Large intestine (tissue), 3 donors: ENCODE results near the gene MEOX2. TPM values are rescaled to one million over a fixed set of nuclear protein-coding genes. Genes with fewer than 3 reads are reported as not detected.

ENCODE experiments used
- DNase-seq, 2 donors: peaks; one replicate each; pipeline versions ENCODE4 v3.0.0 to v3.0.0-alpha.2; 2013
- H3K27ac ChIP-seq: one replicate; pipeline ENCODE4 v1.5.1; 2013; ENCODE audit warnings: low read length
- H3K27me3 ChIP-seq: 2 replicates; pipeline ENCODE4 v1.6.1; 2013; ENCODE audit warnings: low read length; ENCODE audit not compliant: control insufficient read depth, insufficient read depth
- H3K36me3 ChIP-seq: 2 replicates; pipeline ENCODE4 v1.6.1; 2013; ENCODE audit warnings: low read length; ENCODE audit not compliant: control insufficient read depth, insufficient read depth
- H3K4me1 ChIP-seq: one replicate; pipeline ENCODE4 v1.6.1; 2013; ENCODE audit warnings: low read length; ENCODE audit not compliant: control insufficient read depth, insufficient read depth
- H3K4me3 ChIP-seq: one replicate; pipeline ENCODE4 v1.5.1; 2013; ENCODE audit warnings: low read length
- H3K9me3 ChIP-seq: one replicate; pipeline ENCODE4 v1.6.1; 2013; ENCODE audit warnings: mild to moderate bottlenecking, low read depth, low read length, moderate library complexity; ENCODE audit not compliant: control insufficient read depth
- WGBS: methylation state at CpG from one replicate; pipeline ENCODE4 v1.1.5; 2013; ENCODE audit warnings: low lambda C conversion rate; ENCODE audit not compliant: insufficient coverage; 5-methylcytosine and 5-hydroxymethylcytosine counted together
- polyA plus RNA-seq: library from polyadenylated mRNA; unstranded; fragments of 120-200 nt; gene quantifications from one replicate; pipeline ENCODE4 v1.2.1, GENCODE V29; 2013

Gene MEOX2
- polyA plus RNA-seq, 1 donor: 3.3 TPM

DNA sequence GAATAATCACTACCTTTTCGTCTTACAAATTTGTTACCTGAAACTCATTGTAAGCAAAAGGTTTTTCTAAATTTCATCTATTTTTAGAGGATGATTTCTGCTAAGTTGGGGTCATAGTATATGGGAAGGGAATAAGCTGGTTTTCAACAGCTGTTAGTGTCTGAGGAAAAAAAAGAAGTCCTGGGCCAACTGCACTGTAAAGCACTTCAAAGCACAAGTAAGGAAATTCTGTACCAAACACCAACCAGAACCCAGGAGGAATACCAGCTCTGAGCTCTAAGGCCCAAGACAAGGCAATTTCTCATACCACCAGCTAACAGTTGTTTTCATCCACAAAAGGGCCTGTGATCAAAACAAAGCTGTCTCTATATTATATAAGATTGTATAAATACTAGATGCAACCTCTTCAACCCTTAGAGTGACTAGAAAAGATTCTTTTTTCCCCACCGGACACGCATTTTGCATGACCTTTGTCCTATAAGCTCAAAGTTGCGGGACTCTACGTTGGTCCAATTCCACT lies 6.1 kb upstream of the MEOX2 start:
- Histone ChIP-seq H3K9me3 (no peaks in the 10 kb centered on the region), H3K36me3 (no peaks in the 10 kb centered on the region)
- WGBS: 100% methylated on average over 1 of the region's 5 CpGs

DNA sequence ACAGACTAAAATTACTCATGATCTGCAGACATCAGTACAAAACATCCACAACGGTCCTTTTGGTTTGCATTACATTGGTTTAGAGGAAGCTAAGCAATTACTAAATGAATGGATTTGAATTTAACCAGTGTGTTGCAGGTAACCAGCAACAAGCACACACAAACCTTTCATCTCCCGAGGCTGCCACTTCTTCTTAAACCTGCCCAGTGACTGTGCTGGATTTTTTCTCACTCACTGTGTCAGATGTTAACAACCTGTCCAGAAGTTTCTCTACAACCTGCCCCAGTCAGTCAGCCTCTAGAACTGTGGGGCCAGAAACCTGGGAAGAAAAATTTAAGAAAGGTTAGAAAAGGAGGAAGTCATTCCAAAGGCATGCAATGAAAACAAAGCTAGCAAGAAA lies 2.4 kb upstream of the MEOX2 start:
- H3K27me3 ChIP-seq: peaks cover 50% of the 10 kb centered on the region
- no CpG with 5 or more reads among the region's 2 CpGs for WGBS
- peak in 1 of 2 donors; percentile 4 for DNase-seq
- H3K27ac ChIP-seq: no peak overlapping the region
- no peak overlapping the region for H3K4me3 ChIP-seq
- no peaks in the 10 kb centered on the region for H3K9me3 ChIP-seq
- H3K4me1 ChIP-seq: peaks cover 19% of the 10 kb centered on the region
- no peaks in the 10 kb centered on the region for H3K36me3 ChIP-seq

More for the DNA sequence above, 6.1 kb upstream of the MEOX2 start:
- Histone ChIP-seq H3K4me3 (no peak overlapping the region), H3K27ac (no peak overlapping the region), H3K27me3 (peaks cover 15% of the 10 kb centered on the region), H3K4me1 (no peaks in the 10 kb centered on the region)
- DNase-seq: no peak

DNA sequence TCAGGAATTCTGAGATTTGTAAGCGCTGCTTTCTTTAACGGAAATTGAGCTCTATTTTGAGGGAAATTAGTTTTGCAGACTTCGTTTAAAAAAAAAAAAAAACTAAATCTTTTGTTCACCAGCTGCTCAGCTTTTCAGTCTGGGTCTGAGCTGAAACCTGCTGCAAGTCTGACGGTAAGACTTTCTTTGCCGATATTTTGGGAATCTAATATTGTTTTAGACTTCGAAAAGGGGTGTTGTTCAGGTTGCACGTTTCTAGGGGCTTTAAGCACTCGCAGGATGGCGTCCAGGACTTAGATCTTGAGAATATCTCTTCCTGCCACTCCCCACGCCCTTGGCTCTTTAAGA lies 1.8 kb upstream of the MEOX2 start:
- H3K9me3 ChIP-seq: no peaks in the 10 kb centered on the region
- no peak overlapping the region for H3K27ac ChIP-seq
- WGBS: 0% methylated on average over 1 of the region's 10 CpGs
- no peaks in the 10 kb centered on the region for H3K36me3 ChIP-seq
- peaks cover 19% of the 10 kb centered on the region for H3K4me1 ChIP-seq
- no peak for DNase-seq
- H3K4me3 ChIP-seq: no peak overlapping the region
- peaks cover 50% of the 10 kb centered on the region for H3K27me3 ChIP-seq

DNA sequence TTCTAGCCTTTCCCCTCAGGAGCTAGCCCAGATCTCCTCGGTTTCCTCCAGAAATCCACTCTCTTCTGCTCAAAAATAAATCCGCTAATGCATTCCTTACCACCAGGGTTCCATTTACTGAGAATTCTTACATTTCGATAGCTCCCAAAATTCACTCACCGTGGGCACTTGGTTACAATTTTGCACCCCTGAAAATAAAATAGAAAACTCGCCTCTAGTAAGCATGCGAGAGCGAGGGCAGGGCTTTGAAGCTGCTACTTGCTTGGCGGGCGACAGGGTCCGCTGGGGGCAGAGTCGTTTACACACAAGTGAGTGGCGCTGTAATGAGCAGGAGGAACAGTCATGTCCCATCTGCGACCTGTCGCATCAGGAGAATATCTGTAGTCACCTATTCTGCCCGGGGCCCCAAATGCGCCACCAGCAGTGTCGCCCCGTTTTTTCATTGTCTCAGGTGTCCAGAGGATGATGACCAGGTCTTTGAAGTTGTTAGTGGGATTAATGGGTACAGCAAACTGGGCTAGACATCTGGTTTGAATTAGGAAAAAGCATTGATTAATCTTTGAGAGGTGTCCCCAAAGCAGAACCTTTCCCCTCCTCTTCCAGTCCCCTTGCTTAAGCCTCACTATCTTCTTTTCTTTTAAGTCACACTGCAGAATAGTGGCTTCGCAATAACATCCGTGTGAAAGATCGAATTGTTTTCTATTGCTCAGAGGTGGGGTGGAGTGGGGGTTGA lies 1.2 kb upstream of the MEOX2 start:
- H3K4me1 ChIP-seq: peaks cover 19% of the 10 kb centered on the region
- H3K27me3 ChIP-seq: peaks cover 50% of the 10 kb centered on the region
- DNase-seq: peak in 1 of 2 donors; percentile 28
- peak overlapping the region; percentile 34 for H3K4me3 ChIP-seq
- H3K9me3 ChIP-seq: no peaks in the 10 kb centered on the region
- 6% methylated on average over 3 of the region's 21 CpGs for WGBS
- no peak overlapping the region for H3K27ac ChIP-seq
- H3K36me3 ChIP-seq: no peaks in the 10 kb centered on the region

DNA sequence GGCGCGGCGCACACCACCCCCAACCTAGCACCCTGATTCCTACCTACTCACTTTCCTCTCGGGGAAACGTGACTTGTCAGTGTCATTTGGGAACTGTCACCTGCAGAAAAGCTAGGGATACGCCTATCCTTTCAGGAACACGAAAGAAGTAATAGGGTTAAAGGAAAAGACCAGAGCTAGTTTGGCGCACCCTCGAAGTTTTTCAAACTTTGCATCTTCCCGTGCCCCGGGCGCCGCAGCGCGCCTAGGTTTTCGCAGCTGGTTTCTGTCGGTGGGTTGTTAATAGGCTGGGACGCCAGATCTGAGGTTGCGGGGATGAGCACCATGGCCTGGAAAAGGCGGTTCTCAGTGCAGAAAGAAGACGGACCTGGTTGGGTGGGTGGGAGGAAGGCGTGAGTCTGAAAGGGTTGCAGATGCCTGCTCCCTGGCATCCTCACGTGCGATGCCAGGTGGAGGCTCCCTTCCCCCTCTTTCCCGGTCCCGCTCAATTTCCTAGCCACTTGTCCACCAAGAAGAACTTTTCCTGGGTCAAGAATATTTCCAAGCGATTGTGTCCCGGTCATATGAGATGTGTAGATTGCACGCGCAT lies 568 bp upstream of the MEOX2 start:
- peaks cover 19% of the 10 kb centered on the region for H3K4me1 ChIP-seq
- DNase-seq: peak in 1 of 2 donors; percentile 16
- H3K27me3 ChIP-seq: peaks cover 53% of the 10 kb centered on the region
- no peaks in the 10 kb centered on the region for H3K36me3 ChIP-seq
- H3K9me3 ChIP-seq: no peaks in the 10 kb centered on the region
- H3K4me3 ChIP-seq: peak overlapping the region; percentile 34
- WGBS: no CpG with 5 or more reads among the region's 30 CpGs
- no peak overlapping the region for H3K27ac ChIP-seq

DNA sequence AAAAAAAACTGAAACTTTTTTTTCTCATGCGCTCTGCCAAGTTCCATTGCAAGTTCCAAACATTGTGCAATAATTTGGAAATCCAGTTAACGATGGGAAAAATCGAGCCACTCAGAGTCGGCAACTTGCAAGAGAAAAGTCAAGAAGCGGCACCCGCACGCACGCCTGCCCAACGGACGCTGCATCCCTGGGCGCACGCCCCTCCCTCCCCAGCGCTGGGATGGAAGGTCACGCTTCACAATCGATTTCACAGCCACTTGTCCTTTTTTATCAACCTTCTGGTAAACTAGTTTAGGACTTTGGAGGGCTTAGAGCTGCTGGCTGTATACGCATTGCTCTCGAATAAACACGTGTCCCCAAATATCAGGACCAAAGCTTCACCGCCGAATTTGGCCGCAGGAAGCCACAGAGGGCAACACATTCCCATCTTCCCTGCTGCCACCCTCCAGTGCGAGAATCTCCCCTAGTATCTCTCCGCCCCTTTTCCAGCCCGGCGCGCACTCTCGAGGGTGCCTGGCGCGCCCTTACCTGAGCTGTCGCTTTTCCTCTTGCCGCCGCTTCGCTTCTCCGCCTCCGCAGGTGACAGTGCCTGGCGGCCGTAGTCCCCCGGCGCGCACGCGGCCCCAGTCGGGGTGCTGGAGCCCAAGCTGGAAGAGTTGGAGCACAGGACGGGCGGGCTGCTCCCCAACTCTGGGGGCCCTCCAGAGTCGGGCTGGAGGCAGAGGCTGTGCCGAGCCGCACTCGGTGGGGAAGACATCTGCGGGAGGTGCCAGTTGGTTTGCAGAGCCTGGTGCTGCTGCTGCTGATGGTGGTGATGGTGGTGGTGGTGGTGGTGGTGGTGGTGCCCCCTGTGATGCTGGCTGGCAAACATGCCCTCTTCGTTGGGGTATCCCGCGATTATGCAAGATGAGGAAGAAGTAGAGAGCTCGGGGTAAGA lies 857 bp downstream of the MEOX2 start:
- peaks cover 53% of the 10 kb centered on the region for H3K27me3 ChIP-seq

DNA sequence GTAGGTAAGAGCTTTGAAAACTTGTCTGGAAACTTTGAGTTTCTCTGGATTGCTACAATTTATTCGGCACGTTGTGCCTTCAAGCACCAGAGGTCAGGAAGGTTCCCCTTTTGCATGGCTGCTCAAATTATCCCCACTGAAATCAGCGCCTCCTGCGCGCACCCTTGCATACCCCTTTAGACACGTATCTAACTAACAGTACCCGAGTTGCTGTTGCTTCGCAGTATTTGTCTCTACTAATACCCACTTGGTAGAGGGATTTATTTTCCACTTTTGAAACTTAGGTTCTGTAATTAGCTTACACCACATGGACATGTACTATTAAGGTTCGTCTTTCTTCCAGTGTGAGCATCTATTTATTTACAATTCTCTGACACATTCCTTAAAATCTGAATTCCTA lies 1.6 kb downstream of the MEOX2 start:
- 0% methylated on average over 2 of the region's 9 CpGs for WGBS
- peaks cover 19% of the 10 kb centered on the region for H3K4me1 ChIP-seq
- peak overlapping the region; percentile 2 for H3K4me3 ChIP-seq
- no peak overlapping the region for H3K27ac ChIP-seq
- no peaks in the 10 kb centered on the region for H3K9me3 ChIP-seq
- peak in 1 of 2 donors; percentile 6 for DNase-seq
- H3K27me3 ChIP-seq: peaks cover 53% of the 10 kb centered on the region
- H3K36me3 ChIP-seq: no peaks in the 10 kb centered on the region

More for the DNA sequence above, 857 bp downstream of the MEOX2 start:
- DNase-seq: peak in 1 of 2 donors; percentile 45
- 0% methylated on average over 1 of the region's 54 CpGs for WGBS
- Histone ChIP-seq H3K4me3 (peak overlapping the region; percentile 34), H3K36me3 (no peaks in the 10 kb centered on the region), H3K27ac (no peak overlapping the region), H3K4me1 (peaks cover 19% of the 10 kb centered on the region), H3K9me3 (no peaks in the 10 kb centered on the region)

DNA sequence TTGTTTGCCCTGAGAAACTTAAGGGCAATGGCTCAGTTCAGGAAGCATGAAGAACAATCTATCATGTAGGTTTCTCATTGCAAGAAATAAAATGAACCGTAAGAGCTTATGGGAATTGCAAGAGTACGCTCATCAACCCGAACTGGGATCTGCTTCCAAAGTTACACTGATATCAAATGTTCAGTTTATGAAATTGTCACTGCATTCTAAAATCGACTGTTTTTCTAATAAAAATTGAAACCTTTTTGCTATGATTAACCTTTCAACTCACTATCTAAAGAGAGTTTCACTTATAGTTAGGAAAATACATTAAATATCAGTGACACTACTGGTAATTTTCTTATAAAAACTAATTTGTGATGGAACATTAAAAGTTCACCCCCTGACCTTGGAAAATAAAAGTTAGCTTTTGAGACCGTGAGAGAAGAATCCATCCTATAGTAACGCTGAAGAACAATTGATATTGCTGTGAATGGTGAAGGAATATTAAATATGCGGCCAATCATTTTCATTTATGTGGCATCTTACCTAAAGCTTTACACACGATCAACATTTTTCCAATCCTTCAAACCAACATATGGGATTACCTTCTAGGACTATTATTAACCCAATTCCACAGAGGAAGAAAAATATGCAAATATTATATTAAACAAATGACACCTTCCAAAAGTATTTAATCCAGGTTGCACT lies 2.2 kb downstream of the MEOX2 start:
- H3K4me3 ChIP-seq: no peak overlapping the region
- H3K27me3 ChIP-seq: peaks cover 53% of the 10 kb centered on the region
- DNase-seq: no peak
- no peaks in the 10 kb centered on the region for H3K9me3 ChIP-seq
- WGBS: 93% methylated on average over 3 of the region's 8 CpGs
- H3K36me3 ChIP-seq: no peaks in the 10 kb centered on the region
- H3K27ac ChIP-seq: no peak overlapping the region
- peaks cover 19% of the 10 kb centered on the region for H3K4me1 ChIP-seq

DNA sequence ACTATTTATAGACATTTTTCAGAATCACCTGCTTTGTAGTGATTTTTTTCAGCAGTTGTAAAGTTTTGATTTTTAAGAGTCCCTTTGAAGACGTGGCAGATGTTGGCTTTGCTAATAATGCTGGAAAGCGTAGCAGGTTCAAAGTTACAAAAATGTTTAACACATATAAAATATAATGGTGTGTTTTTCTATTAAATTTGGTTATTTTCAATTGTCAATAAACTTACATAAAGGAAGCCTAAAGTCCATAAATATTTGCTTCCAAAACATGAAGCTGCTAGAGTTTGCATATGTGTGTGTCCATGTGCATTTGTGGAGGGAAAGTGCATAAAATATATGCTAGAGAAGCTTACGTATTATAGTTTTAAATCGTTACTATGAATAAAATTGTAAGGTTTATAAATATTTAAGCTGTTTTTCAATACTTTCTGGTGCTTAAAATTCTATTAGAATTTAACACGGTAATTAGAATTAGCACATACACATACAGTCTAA lies 3.7 kb downstream of the MEOX2 start:
- Histone ChIP-seq H3K27ac (no peak overlapping the region), H3K4me3 (no peak overlapping the region), H3K4me1 (peaks cover 19% of the 10 kb centered on the region), H3K36me3 (no peaks in the 10 kb centered on the region), H3K9me3 (no peaks in the 10 kb centered on the region), H3K27me3 (peaks cover 40% of the 10 kb centered on the region)
- no peak for DNase-seq
- 100% methylated on average over 3 of the region's 5 CpGs for WGBS

DNA sequence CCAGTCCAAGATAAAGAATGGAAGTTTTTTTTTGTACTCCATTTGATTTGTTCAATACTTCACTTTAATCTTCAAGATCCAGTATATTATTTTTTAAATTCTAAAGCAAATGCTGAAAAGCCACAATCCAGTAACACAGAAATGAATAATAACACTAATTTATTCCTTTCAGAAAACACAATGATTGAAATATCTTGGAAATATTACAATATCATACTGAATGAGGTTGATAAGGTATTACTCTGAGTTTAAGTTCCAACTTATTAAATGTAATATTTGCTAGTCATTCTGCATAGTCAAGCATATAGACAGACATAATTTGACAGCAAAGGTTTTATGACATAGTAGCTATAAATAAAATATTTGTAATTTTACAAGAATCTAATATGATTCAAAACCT lies 4.4 kb downstream of the MEOX2 start:
- Histone ChIP-seq H3K36me3 (no peaks in the 10 kb centered on the region), H3K27ac (no peak overlapping the region), H3K27me3 (peaks cover 34% of the 10 kb centered on the region), H3K9me3 (no peaks in the 10 kb centered on the region), H3K4me3 (no peak overlapping the region), H3K4me1 (peaks cover 16% of the 10 kb centered on the region)
- no peak for DNase-seq
